NB4 (cell line): ENCODE measurements around the gene MRFAP1.
A peak's percentile ranks its signal among the peaks of the same experiment; 100 is the strongest.

Experiments used
- DNase-seq: peaks from one replicate; pipeline ENCODE4 v3.0.0; 2010; ENCODE audit warnings: low read depth
- H3K4me3 ChIP-seq: one replicate; pipeline ENCODE4 v1.5.1; 2011; ENCODE audit warnings: mild to moderate bottlenecking, low read depth, low read length, moderate library complexity
- CTCF ChIP-seq: IDR thresholded peaks from one replicate; pipeline ENCODE4 v1.5.1; 2012; ENCODE audit warnings: low read depth, low read length
- MAX ChIP-seq: IDR thresholded peaks from 2 replicates; pipeline ENCODE4 v1.6.1; 2011; ENCODE audit warnings: low read depth, low read length
- MYC ChIP-seq: IDR thresholded peaks from 2 replicates; pipeline ENCODE4 v1.6.1; 2011; ENCODE audit warnings: low read depth, low read length
- POLR2A ChIP-seq: IDR thresholded peaks from 2 replicates; pipeline ENCODE4 v1.6.1; 2011; ENCODE audit warnings: mild to moderate bottlenecking; ENCODE audit not compliant: insufficient read length; ENCODE audit errors: extremely low read depth

Gene MRFAP1

GRCh38 chr4:6601661-6602250, 38.7 kb upstream of the MRFAP1 start:
- TF ChIP-seq CTCF (no peak), POLR2A (no peak), MYC (no peak), MAX (no peak)
- H3K4me3 ChIP-seq, result no peak overlapping the region
- peak; percentile 29 for DNase-seq

GRCh38 chr4:6602289-6602688, 38.2 kb upstream of the MRFAP1 start:
- TF ChIP-seq MAX, result no peak
- no peak for TF ChIP-seq CTCF
- no peak for TF ChIP-seq POLR2A
- no peak for TF ChIP-seq MYC
- no peak overlapping the region for H3K4me3 ChIP-seq
- no peak for DNase-seq

- no peak for DNase-seq
- TF ChIP-seq CTCF, result no peak
- TF ChIP-seq MAX, result no peak
- no peak for TF ChIP-seq MYC
- TF ChIP-seq POLR2A, result no peak
- no peak overlapping the region for H3K4me3 ChIP-seq
Measured at GRCh38 chr4:6603128-6603527, 37.4 kb upstream of the MRFAP1 start.

GRCh38 chr4:6605114-6605513, 35.4 kb upstream of the MRFAP1 start:
- TF ChIP-seq MYC (no peak), CTCF (no peak), POLR2A (no peak), MAX (no peak)
- no peak overlapping the region for H3K4me3 ChIP-seq
- DNase-seq, result no peak

GRCh38 chr4:6605605-6606004, 34.9 kb upstream of the MRFAP1 start:
- DNase-seq, result no peak
- no peak for TF ChIP-seq MYC
- TF ChIP-seq MAX, result no peak
- TF ChIP-seq POLR2A, result no peak
- TF ChIP-seq CTCF, result no peak
- H3K4me3 ChIP-seq, result no peak overlapping the region
